Psoas muscle (tissue), 8 donors: ENCODE measurements around the gene ACSL4. TPM values are rescaled to one million over a fixed set of nuclear protein-coding genes. Genes with fewer than 3 reads are reported as not detected.
A peak's percentile ranks its signal among the peaks of the same experiment; 100 is the strongest.

ENCODE experiments used
- ATAC-seq, 4 donors: fragments of 200-7000 bp; cut with Tn5 transposase; one replicate each; pipeline ENCODE4 v1.9.1; 2020; ENCODE audit warnings: moderate library complexity in 3 of 4, mild to moderate bottlenecking in 2 of 4
- DNase-seq, 2 donors: peaks; one replicate each; pipeline ENCODE4 v3.0.0-alpha.2; 2020
- H3K27ac ChIP-seq: fragments of 200-600 bp; one replicate; pipeline ENCODE4 v1.8.0; 2022
- H3K27me3 ChIP-seq, 3 donors: fragments of 200-600 bp in 1 of 3; one replicate each; pipeline versions ENCODE4 v1.6.1 to v1.8.0; 2013 to 2022; ENCODE audit warnings: low read length in 2 of 3, mild to moderate bottlenecking in 2 of 3, moderate library complexity in 1 of 3; ENCODE audit not compliant: insufficient read depth in 3 of 3
- H3K36me3 ChIP-seq, 2 donors: fragments of 200-600 bp in 1 of 2; one replicate each; pipeline versions ENCODE4 v1.6.1 to v1.8.0; 2013 to 2022; ENCODE audit warnings: low read depth in 1 of 2, mild to moderate bottlenecking in 1 of 2, moderate library complexity in 1 of 2; ENCODE audit not compliant: insufficient read depth in 1 of 2
- H3K4me1 ChIP-seq: fragments of 200-600 bp; one replicate; pipeline ENCODE4 v1.8.0; 2022
- H3K4me3 ChIP-seq: fragments of 200-600 bp; one replicate; pipeline ENCODE4 v1.8.0; 2022; ENCODE audit warnings: mild to moderate bottlenecking
- H3K9me3 ChIP-seq: fragments of 200-600 bp; one replicate; pipeline ENCODE4 v1.8.0; 2022
- WGBS, 3 donors: extraction: QIAGEN DNeasy Blood & Tissue Kit; methylation state at CpG; one replicate each; pipeline versions ENCODE4 v1.1.6 to v1.1.7; 2013; 5-methylcytosine and 5-hydroxymethylcytosine counted together
- intact Hi-C, 2 donors: fragments of 100-400 bp; cut with DNase I; formaldehyde crosslinking; loops; one replicate each; pipeline versions ENCODE4 v1.11.0 to v1.14.2; 2022
- polyA plus RNA-seq, 3 donors: library from polyadenylated mRNA; stranded (reverse); fragments of 200-250 nt; gene quantifications; one replicate each; pipeline ENCODE4 v1.2.3, GENCODE V29; 2013
- total RNA-seq, 4 donors: library from RNA; stranded (reverse); fragmentation: NEBNext Ultra II Directional in 2 of 4; extraction: Animal tissue kit (Norgen Biotek cat#: 25700) in 2 of 4; gene quantifications; one replicate each; pipeline versions ENCODE4 v1.2.1 to v1.2.4, GENCODE V29; 2021 to 2023
- TF ChIP-seq, protein P1 (sequence below): fragments of 200-600 bp; IDR thresholded peaks from one replicate; pipeline ENCODE4 v1.8.0; 2022; ENCODE audit warnings: antibody characterized with exemption
- donor health status: healthy with polysubstance abuse.
- donor health status: DM: no; HTN: no; CAD: no; lungs with moderate emphysema.
- donor health status: Bipolar disorder and iron deficiency.
- donor health status: healthy.
- donor health status: DM: yes; HTN: yes; CAD: no.
- donor health status: DM: no; HTN: no; CAD: no.
- donor health status: DM: no; HTN: no; CAD: no.
- donor health status: DM: yes; HTN: yes; CAD: no.

ACSL4 gene
- total and polyA plus RNA-seq, 7 donors: 16.4 to 36.0 (median 20.5) TPM

GRCh38 chrX:109775386-109775785 lies 42.3 kb upstream of the ACSL4 start:
- ATAC-seq (no peak), DNase-seq (no peak)
- H3K9me3 ChIP-seq: no peaks in the 10 kb centered on the region
- TF ChIP-seq, protein P1, sequence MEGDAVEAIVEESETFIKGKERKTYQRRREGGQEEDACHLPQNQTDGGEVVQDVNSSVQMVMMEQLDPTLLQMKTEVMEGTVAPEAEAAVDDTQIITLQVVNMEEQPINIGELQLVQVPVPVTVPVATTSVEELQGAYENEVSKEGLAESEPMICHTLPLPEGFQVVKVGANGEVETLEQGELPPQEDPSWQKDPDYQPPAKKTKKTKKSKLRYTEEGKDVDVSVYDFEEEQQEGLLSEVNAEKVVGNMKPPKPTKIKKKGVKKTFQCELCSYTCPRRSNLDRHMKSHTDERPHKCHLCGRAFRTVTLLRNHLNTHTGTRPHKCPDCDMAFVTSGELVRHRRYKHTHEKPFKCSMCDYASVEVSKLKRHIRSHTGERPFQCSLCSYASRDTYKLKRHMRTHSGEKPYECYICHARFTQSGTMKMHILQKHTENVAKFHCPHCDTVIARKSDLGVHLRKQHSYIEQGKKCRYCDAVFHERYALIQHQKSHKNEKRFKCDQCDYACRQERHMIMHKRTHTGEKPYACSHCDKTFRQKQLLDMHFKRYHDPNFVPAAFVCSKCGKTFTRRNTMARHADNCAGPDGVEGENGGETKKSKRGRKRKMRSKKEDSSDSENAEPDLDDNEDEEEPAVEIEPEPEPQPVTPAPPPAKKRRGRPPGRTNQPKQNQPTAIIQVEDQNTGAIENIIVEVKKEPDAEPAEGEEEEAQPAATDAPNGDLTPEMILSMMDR: no peak
- no peak overlapping the region for H3K27ac ChIP-seq
- no peaks in the 10 kb centered on the region for H3K4me1 ChIP-seq
- H3K4me3 ChIP-seq: no peak overlapping the region
- WGBS, 3 donors: 84 to 92% (median 89%) methylated on average over 3 of the region's 3 CpGs
- intact Hi-C loops: no loop called here
- no peaks in the 10 kb centered on the region for H3K36me3 ChIP-seq
- no peaks in the 10 kb centered on the region for H3K27me3 ChIP-seq

GRCh38 chrX:109774706-109775105 lies 41.6 kb upstream of the ACSL4 start:
- H3K4me1 ChIP-seq: no peaks in the 10 kb centered on the region
- intact Hi-C loops: no loop called here
- TF ChIP-seq, protein P1: no peak
- ATAC-seq: peak in 3 of 4 donors; percentile 46 to 67 (median 48)
- no peaks in the 10 kb centered on the region for H3K36me3 ChIP-seq
- no peak overlapping the region for H3K4me3 ChIP-seq
- no peak overlapping the region for H3K27ac ChIP-seq
- H3K27me3 ChIP-seq: no peaks in the 10 kb centered on the region
- H3K9me3 ChIP-seq: no peaks in the 10 kb centered on the region
- no peak for DNase-seq
- WGBS, 3 donors: 52 to 65% (median 59%) methylated on average over 5 of the region's 5 CpGs

GRCh38 chrX:109774136-109774535 lies 41.1 kb upstream of the ACSL4 start:
- intact Hi-C loops: no loop called here
- WGBS, 3 donors: 85 to 91% (median 86%) methylated on average over 1 of the region's 1 CpG
- Histone ChIP-seq H3K9me3 (no peaks in the 10 kb centered on the region), H3K27ac (no peak overlapping the region), H3K27me3 (no peaks in the 10 kb centered on the region), H3K36me3 (no peaks in the 10 kb centered on the region), H3K4me3 (no peak overlapping the region), H3K4me1 (no peaks in the 10 kb centered on the region)
- TF ChIP-seq, protein P1: no peak
- DNase-seq (no peak), ATAC-seq (no peak)

GRCh38 chrX:109773374-109773773 lies 40.3 kb upstream of the ACSL4 start:
- Histone ChIP-seq H3K36me3 (no peaks in the 10 kb centered on the region), H3K27me3 (no peaks in the 10 kb centered on the region), H3K9me3 (no peaks in the 10 kb centered on the region), H3K27ac (no peak overlapping the region), H3K4me1 (no peaks in the 10 kb centered on the region), H3K4me3 (no peak overlapping the region)
- DNase-seq (no peak), ATAC-seq (no peak)
- TF ChIP-seq, protein P1: no peak
- WGBS, 3 donors: 81 to 90% (median 89%) methylated on average over 2 of the region's 2 CpGs
- intact Hi-C loops: no loop called here

DNA sequence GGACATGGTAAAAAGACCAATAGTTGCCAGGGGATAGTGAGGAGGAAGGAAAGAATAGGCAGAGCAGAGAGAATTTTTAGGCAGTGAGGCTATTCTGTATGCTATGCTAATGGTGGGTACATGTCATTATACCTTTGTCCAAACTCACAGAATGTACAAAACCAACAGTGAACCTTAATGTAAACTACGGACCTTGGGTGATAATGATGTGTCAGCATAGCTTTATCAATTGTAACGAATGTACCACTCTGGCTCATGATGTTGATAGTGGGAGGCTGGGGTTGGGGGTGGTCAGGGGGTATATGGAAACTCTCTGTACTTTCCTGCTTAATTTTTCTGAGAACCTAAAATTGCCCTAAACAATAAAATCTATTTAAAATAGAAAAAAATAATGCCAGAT lies 37.7 kb upstream of the ACSL4 start:
- peaks cover 4% of the 10 kb centered on the region for H3K9me3 ChIP-seq
- no peaks in the 10 kb centered on the region for H3K36me3 ChIP-seq
- no peak overlapping the region for H3K27ac ChIP-seq
- H3K4me3 ChIP-seq: no peak overlapping the region
- no peaks in the 10 kb centered on the region for H3K27me3 ChIP-seq
- intact Hi-C loops: no loop called here
- TF ChIP-seq, protein P1: no peak
- no peak for DNase-seq
- no peak for ATAC-seq
- 81 to 91% (median 91%) methylated on average over 2 of the region's 2 CpGs for WGBS, 3 donors
- no peaks in the 10 kb centered on the region for H3K4me1 ChIP-seq
